22Rv1 (cell line): ENCODE measurements around the gene ITIH1.
A peak's percentile ranks its signal among the peaks of the same experiment; 100 is the strongest.

ENCODE experiments used
- H3K27ac ChIP-seq: fragments of 450-650 bp; 2 replicates; pipeline ENCODE4 v1.5.1; 2017
- ZFX ChIP-seq: fragments of 450-650 bp; IDR thresholded peaks from 2 replicates; pipeline ENCODE4 v1.6.1; 2017; ENCODE audit warnings: antibody characterized with exemption, borderline replicate concordance
- TF ChIP-seq, protein P1 (sequence below): fragments of 450-650 bp; IDR thresholded peaks from 2 replicates; pipeline ENCODE4 v1.5.1; 2017; ENCODE audit warnings: mild to moderate bottlenecking

Gene ITIH1

DNA sequence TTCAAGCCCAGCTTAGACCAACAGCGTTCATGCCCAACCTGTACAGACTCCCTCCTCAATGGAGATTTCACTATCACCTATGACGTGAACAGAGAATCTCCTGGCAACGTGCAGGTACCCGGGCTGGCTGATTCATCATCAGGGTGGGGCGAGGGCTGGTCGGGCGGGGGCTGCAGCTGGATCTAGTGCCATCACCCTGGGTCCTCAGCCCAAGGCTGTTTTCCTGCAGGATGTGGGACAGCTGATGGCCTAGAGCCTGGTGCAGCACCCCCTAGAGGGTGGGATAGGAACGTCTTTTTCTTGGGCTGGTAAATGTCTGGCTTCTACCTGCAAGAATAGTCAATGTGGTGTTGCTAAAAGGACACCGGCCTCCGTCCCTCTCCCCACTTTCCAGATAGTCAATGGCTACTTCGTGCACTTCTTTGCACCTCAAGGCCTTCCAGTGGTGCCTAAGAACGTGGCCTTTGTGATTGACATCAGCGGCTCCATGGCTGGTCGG is 21.6 kb downstream of the ITIH1 start:
- TF ChIP-seq, protein P1, sequence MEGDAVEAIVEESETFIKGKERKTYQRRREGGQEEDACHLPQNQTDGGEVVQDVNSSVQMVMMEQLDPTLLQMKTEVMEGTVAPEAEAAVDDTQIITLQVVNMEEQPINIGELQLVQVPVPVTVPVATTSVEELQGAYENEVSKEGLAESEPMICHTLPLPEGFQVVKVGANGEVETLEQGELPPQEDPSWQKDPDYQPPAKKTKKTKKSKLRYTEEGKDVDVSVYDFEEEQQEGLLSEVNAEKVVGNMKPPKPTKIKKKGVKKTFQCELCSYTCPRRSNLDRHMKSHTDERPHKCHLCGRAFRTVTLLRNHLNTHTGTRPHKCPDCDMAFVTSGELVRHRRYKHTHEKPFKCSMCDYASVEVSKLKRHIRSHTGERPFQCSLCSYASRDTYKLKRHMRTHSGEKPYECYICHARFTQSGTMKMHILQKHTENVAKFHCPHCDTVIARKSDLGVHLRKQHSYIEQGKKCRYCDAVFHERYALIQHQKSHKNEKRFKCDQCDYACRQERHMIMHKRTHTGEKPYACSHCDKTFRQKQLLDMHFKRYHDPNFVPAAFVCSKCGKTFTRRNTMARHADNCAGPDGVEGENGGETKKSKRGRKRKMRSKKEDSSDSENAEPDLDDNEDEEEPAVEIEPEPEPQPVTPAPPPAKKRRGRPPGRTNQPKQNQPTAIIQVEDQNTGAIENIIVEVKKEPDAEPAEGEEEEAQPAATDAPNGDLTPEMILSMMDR = peak; percentile 82
- no peak for TF ChIP-seq ZFX
- no peak overlapping the region for H3K27ac ChIP-seq

DNA sequence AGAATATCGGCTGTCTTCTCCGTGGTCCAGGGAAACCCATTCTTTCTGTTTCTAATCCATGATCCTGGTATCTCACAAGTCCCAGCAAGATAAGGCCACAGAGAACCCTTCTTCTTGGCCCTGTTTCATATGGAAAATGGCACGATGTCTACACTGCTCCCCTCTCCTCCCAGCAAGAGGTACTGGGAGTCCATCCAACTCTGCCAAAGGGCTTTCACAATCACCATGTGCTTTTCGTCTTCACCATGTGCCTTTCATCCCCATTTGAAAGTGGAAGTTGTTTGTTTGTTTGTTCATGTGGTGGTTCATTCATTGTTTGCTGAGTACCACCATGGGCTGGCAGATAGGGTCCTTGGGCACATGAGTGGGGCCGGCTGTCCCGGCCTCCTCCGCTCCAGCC is 22.7 kb downstream of the ITIH1 start:
- no peak for TF ChIP-seq ZFX
- TF ChIP-seq, protein P1 = no peak

DNA sequence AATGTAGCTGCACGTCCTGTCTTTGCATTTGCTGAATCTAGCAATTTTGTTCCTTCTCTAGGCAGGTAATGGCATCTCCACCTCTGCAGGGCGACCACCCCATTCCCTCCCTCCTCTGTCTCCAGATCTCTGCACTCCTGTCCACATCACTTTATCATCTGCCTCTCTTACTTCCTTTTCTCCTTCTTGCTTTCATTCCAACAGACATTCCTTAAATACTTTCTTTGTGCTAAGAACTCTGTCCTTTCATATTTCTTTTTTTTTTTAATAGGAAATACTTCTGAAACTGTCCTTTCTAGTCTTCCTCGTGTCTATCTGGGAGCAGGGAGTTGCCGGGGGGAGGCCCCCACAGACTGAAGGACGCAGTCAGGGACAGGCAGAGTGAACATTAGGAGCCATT is 24.4 kb downstream of the ITIH1 start:
- TF ChIP-seq, protein P1 = no peak
- TF ChIP-seq ZFX = no peak
- H3K27ac ChIP-seq = no peak overlapping the region

More for the DNA sequence above, 22.7 kb downstream of the ITIH1 start:
- no peak overlapping the region for H3K27ac ChIP-seq

DNA sequence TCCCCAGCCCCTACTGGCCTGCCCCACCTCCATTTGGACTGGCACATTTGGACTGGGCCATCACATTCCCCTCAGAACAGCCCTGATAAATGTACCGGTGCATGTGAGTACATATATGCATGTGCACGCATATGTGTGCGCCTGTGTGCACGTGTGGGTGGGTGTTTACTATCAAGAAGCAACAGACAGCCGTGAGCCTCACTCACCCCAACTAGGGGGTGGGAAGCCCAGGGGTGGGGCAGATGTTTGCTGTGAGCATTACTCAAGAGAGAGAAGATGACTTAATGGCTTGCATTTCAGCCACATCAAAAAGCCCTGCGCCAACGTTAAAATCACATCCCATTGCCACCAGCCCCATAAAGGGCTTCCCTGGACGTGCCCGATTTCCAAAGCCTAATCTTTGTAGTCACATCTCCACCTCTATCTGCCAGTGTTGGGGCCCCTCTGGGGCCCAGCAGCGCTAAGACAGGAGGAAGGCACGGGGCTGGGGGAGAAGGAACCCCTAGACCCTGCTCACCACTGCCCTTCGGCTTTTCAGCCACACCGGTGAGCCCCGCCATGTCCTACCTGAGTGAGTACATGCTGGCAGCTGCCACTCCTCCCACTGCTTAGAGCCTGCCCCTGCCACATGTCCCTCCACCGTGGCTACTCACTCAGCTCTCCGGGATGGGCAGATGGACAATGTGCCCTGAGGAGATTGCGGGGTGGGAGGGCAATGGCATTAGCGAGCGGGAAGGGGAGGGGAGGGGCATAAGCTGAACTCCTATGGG is 28.1 kb downstream of the ITIH1 start:
- TF ChIP-seq ZFX = no peak
- TF ChIP-seq, protein P1 = no peak
- H3K27ac ChIP-seq = no peak overlapping the region

DNA sequence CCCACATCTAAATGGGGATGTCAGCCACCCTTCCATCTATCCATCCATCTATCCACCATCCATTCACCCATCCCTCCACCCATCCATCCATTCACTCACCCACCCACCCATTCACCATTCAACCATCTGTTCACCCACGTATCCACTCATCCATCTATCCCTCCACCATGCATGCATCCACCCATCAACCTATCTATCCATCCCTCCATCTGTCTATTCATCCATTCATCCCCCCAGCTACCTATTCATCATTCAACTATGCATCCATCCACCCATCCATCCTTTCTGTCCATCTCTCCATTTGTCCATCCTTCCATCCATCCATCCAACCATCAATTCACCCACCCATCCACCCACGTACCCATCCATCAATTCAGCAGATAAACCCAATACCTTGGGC is 31.8 kb downstream of the ITIH1 start:
- TF ChIP-seq, protein P1 = no peak
- H3K27ac ChIP-seq = no peak overlapping the region

DNA sequence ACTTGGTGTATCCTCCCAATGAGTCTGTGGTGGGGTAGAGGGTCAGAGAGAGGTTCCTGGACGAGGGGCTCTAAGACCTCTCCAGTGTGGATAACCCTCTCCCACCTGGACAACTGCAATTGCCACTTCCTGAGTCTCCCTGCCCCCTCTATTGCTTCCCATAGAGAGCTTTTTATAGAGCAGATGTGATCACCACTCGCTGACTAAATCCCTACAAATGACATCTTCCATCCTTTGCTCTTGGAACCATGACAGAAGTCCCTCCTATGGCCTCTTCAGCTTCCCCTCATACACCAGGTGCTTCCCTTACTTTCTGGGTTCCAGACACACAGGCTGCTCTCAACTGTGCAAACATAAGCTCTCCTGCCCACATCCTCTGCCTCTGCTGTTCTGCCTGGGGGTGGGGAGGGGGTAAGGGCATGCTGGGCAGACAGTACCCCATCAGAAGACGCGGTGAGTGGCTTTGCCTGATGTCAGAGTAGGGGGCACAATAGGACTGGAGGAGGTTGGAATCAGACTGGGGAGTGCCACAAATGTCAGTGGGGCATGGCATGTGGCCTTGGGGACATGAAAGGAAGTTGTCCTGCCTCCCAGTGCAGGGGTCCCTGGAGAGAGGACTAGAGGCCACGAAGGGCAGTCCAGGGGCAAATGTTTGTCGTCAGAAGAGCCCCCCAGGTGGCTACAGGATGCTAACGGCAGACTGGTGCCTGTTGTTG is 32.4 kb downstream of the ITIH1 start:
- no peak for TF ChIP-seq ZFX
- TF ChIP-seq, protein P1 = no peak
- H3K27ac ChIP-seq = no peak overlapping the region

DNA sequence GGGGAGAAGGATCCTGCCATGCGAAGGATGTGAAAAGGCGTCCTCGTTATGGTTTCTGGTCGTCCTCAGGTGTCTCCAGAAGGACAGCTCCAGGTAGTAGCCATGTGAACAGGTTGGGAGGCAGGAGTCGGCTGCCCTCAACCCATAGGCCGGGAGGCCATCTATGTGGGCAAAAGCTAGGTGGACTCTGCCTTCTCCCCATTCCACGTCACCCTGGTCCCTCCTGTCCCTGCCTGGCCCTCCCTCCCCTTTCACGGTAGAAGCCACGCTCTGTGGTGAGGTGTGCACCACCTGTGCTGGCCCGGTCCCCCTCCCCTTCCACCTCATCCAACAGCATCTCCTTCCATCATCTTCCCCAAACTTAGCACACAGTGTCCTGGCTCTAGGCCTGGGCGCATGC is 33.5 kb downstream of the ITIH1 start:
- TF ChIP-seq, protein P1 = no peak
- no peak for TF ChIP-seq ZFX
- no peak overlapping the region for H3K27ac ChIP-seq
